HG03571 (cell line): ENCODE results near the gene PMEPA1.

Experiments used
- ATAC-seq: cut with Tn5 transposase; IDR thresholded peaks from one replicate; pipeline ENCODE4 v1.9.1; 2021; ENCODE audit not compliant: unreplicated experiment

The PMEPA1 gene

GRCh38 chr20:57679113-57679512, 30.7 kb downstream of the PMEPA1 start:
- ATAC-seq, result no peak

- ATAC-seq, result no peak
Measured at GRCh38 chr20:57678340-57678739, 31.5 kb downstream of the PMEPA1 start.

GRCh38 chr20:57677584-57677982, 32.2 kb downstream of the PMEPA1 start:
- ATAC-seq, result no peak

- no peak for ATAC-seq
Measured at GRCh38 chr20:57676589-57677583, 32.9 kb downstream of the PMEPA1 start.

GRCh38 chr20:57675773-57676172, 34.0 kb downstream of the PMEPA1 start:
- ATAC-seq, result no peak

GRCh38 chr20:57672953-57673575, 36.8 kb downstream of the PMEPA1 start:
- ATAC-seq, result no peak

GRCh38 chr20:57672164-57672563, 37.7 kb downstream of the PMEPA1 start:
- no peak for ATAC-seq

GRCh38 chr20:57671662-57672061, 38.2 kb downstream of the PMEPA1 start:
- ATAC-seq, result no peak

- ATAC-seq, result no peak
Measured at GRCh38 chr20:57671072-57671391, 38.8 kb downstream of the PMEPA1 start.

- ATAC-seq, result no peak
Measured at GRCh38 chr20:57670288-57671071, 39.3 kb downstream of the PMEPA1 start.

GRCh38 chr20:57669632-57670031, 40.2 kb downstream of the PMEPA1 start:
- ATAC-seq, result no peak

GRCh38 chr20:57667924-57668782, 41.7 kb downstream of the PMEPA1 start:
- ATAC-seq, result no peak

GRCh38 chr20:57667388-57667787, 42.4 kb downstream of the PMEPA1 start:
- ATAC-seq, result no peak

GRCh38 chr20:57666834-57667157, 43.0 kb downstream of the PMEPA1 start:
- ATAC-seq, result no peak

GRCh38 chr20:57666106-57666833, 43.5 kb downstream of the PMEPA1 start:
- no peak for ATAC-seq

GRCh38 chr20:57665589-57665971, 44.2 kb downstream of the PMEPA1 start:
- ATAC-seq, result no peak

- ATAC-seq, result no peak
Measured at GRCh38 chr20:57664924-57665588, 44.8 kb downstream of the PMEPA1 start.

GRCh38 chr20:57664476-57664875, 45.3 kb downstream of the PMEPA1 start:
- ATAC-seq, result no peak

GRCh38 chr20:57663681-57664451, 45.9 kb downstream of the PMEPA1 start:
- no peak for ATAC-seq
